ENCODE measurements around the gene CLSTN3. TPM values are rescaled to one million over a fixed set of nuclear protein-coding genes. Genes with fewer than 3 reads are reported as not detected.

CLSTN3 gene
- total and polyA plus RNA-seq, 10 of the 15 experiments (the other 5 are each of a cell fraction or from before 2014, with no cell fraction given) = 0.09 to 35.9 (median 11.3) TPM

- no TSS peak for BruUV-seq (replicated peaks)
- Histone ChIP-seq H3K4me1 (ENCODE audit: control insufficient read depth, insufficient read depth, low read length) (no peaks in the 10 kb centered on the region), H4K20me1 (ENCODE audit: control insufficient read depth, insufficient read depth) (no peaks in the 10 kb centered on the region), H3K4me2 (ENCODE audit: control insufficient read depth, insufficient read depth) (no peak overlapping the region), H3K27me3 (replicated peaks in 1 of 2; ENCODE audit: control insufficient read depth in 2 of 2, insufficient read depth in 2 of 2, low read length in 1 of 2) (no peaks in the 10 kb centered on the region), H3K9ac (ENCODE audit: control insufficient read depth, insufficient read depth, low read length) (no peak overlapping the region), H3K79me2 (ENCODE audit: control insufficient read depth, insufficient read depth, low read length) (peaks cover 12% of the 10 kb centered on the region), H3K36me3 (ENCODE audit: control insufficient read depth in 2 of 2, insufficient read depth in 2 of 2, low read length in 1 of 2) (0 out of 4 replicates have a peak, but pooled peaks cover 0 to 3% of the 10 kb centered on the region in 2 experiments), H3K9me3 (replicated peaks; ENCODE audit: control insufficient read depth, insufficient read depth, low read length) (peaks cover 6% of the 10 kb centered on the region), H3K4me3 (no peak overlapping the region), H2AFZ (ENCODE audit: control insufficient read depth, low read depth, low read length) (no peak overlapping the region), H3K27ac (ENCODE audit: control insufficient read depth, insufficient read depth) (no peak overlapping the region)
- no peak for FAIRE-seq
- in situ Hi-C loops (cut with MboI) = no loop called here
- SMC1A ChIA-PET (ENCODE audit: uncharacterized antibody, unreplicated experiment) = no interaction called here
- no peak for ATAC-seq
- CTCF ChIA-PET = interaction anchor here (0.9 to 1.4 kb wide), 3 partner anchors 9 to 41 kb away, joined by 4 to 5 read pairs (median 4); no protein-coding TSS in a partner anchor
- DNase-seq (ENCODE audit: low read depth, low spot score) = no peak
- intact Hi-C loops (cut with micrococcal nuclease; ENCODE audit: unreplicated experiment) = no loop called here
- RAD21 ChIA-PET (ENCODE audit: unreplicated experiment) = interaction anchor here (0.9 kb wide), 1 partner anchor 159 kb away, joined by 3 read pairs; no protein-coding TSS in a partner anchor
- POLR2A ChIA-PET = no interaction called here
- no peak for TF ChIP-seq ZNF207 (IDR thresholded peaks at IDR 0.05; ENCODE audit: borderline replicate concordance)
- no peak for TF ChIP-seq SREBF1 (IDR thresholded peaks at IDR 0.05; ENCODE audit: low read length)
- no peak for TF ChIP-seq YY1 (IDR thresholded peaks at IDR 0.05; ENCODE audit: low read depth, low read length)
- no peak for TF ChIP-seq MTA3 (IDR thresholded peaks at IDR 0.05; ENCODE audit: borderline replicate concordance, low read length)
- no peak for TF ChIP-seq ZBED1 (IDR thresholded peaks at IDR 0.05; ENCODE audit: borderline replicate concordance)
- no peak for TF ChIP-seq NFIC (IDR thresholded peaks at IDR 0.05; ENCODE audit: low read depth, low read length)
- no peak for TF ChIP-seq SMAD5 (IDR thresholded peaks at IDR 0.05; ENCODE audit: low read depth)
- no peak for TF ChIP-seq NRF1 (conservative IDR thresholded peaks at IDR 0.05; ENCODE audit: low read depth, low read length)
- no peak for TF ChIP-seq PRDM15 (CRISPR knock-in tag; IDR thresholded peaks at IDR 0.05)
- WGBS (ENCODE audit: insufficient coverage, insufficient replicate concordance, low lambda C conversion rate, missing lambda C conversion rate) = 92% methylated on average over 14 of the region's 14 CpGs
Measured at GRCh38 chr12:7103837-7104584, 26.2 kb upstream of the CLSTN3 start.
